HepG2 (cell line): ENCODE measurements around the gene FLAD1. TPM values are rescaled to one million over a fixed set of nuclear protein-coding genes. Genes with fewer than 3 reads are reported as not detected.

Experiments used
- BCL6 ChIP-seq: IDR thresholded peaks from 2 replicates; pipeline ENCODE4 v1.6.1; 2016; ENCODE audit warnings: missing genetic modification reagents, missing compliant biosample characterization
- CAMTA2 ChIP-seq: sonication (generic); formaldehyde crosslinking; IDR thresholded peaks from 2 replicates; pipeline ENCODE4 v1.4.0; 2020; ENCODE audit warnings: mild to moderate bottlenecking, missing genetic modification reagents, borderline replicate concordance
- CHCHD3 ChIP-seq: sonication (generic); formaldehyde crosslinking; IDR thresholded peaks from 2 replicates; pipeline ENCODE4 v1.8.0; 2022; ENCODE audit warnings: mild to moderate bottlenecking, missing genetic modification reagents, moderate library complexity
- E2F5 ChIP-seq: sonication (generic); formaldehyde crosslinking; conservative IDR thresholded peaks from 2 replicates; pipeline ENCODE4 v1.4.0; 2020; ENCODE audit warnings: missing genetic modification reagents
- EHMT2 ChIP-seq: fragments of 200-600 bp; sonication (generic); IDR thresholded peaks from 2 replicates; pipeline ENCODE4 v1.7.0; 2017; ENCODE audit warnings: antibody characterized with exemption, low read depth, low read length, borderline replicate concordance
- FOXA1 ChIP-seq, 2 experiments: fragments of 450-650 bp in 1 of 2; sonication (generic) in 1 of 2; formaldehyde crosslinking in 1 of 2; IDR thresholded peaks; 2 replicates each; pipeline versions ENCODE4 v1.4.0 to v1.6.1; 2016 to 2020; ENCODE audit warnings: missing genetic modification reagents in 1 of 2
- GTF3A ChIP-seq: sonication (generic); formaldehyde crosslinking; conservative IDR thresholded peaks from 2 replicates; pipeline ENCODE4 v1.4.0; 2020; ENCODE audit warnings: mild to moderate bottlenecking, missing genetic modification reagents
- IRF9 ChIP-seq: sonication (generic); formaldehyde crosslinking; IDR thresholded peaks from 2 replicates; pipeline ENCODE4 v1.8.0; 2022; ENCODE audit warnings: missing genetic modification reagents, mild to moderate bottlenecking, borderline replicate concordance
- KDM6A ChIP-seq: IDR thresholded peaks from 2 replicates; pipeline ENCODE4 v1.6.1; 2016; ENCODE audit warnings: low read depth
- MED8 ChIP-seq: sonication (generic); formaldehyde crosslinking; IDR thresholded peaks from 2 replicates; pipeline ENCODE4 v1.8.1; 2023; ENCODE audit warnings: mild to moderate bottlenecking, missing genetic modification reagents; ENCODE audit not compliant: insufficient replicate concordance
- NFATC3 ChIP-seq: sonication (generic); formaldehyde crosslinking; IDR thresholded peaks from 2 replicates; pipeline ENCODE4 v1.5.1; 2020; ENCODE audit warnings: mild to moderate bottlenecking, missing genetic modification reagents
- NFKB2 ChIP-seq: sonication (generic); formaldehyde crosslinking; IDR thresholded peaks from 2 replicates; pipeline ENCODE4 v1.4.0; 2020; ENCODE audit warnings: missing genetic modification reagents, borderline replicate concordance
- POLR2A ChIP-seq, 2 experiments: IDR thresholded peaks; 2 replicates each; pipeline ENCODE4 v1.6.1; 2011; ENCODE audit warnings: low read depth in 2 of 2, low read length in 2 of 2, mild to moderate bottlenecking in 1 of 2, moderate library complexity in 1 of 2; ENCODE audit not compliant: insufficient read depth in 1 of 2
- PPARG ChIP-seq: conservative IDR thresholded peaks from 2 replicates; pipeline ENCODE4 v1.6.1; 2016; ENCODE audit warnings: missing biosample characterization, missing genetic modification reagents
- SIN3B ChIP-seq: fragments of 150-350 bp; IDR thresholded peaks from 2 replicates; pipeline ENCODE4 v1.6.1; 2014; ENCODE audit warnings: low read length
- SMYD3 ChIP-seq: sonication (generic); formaldehyde crosslinking; IDR thresholded peaks from 2 replicates; pipeline ENCODE4 v1.8.1; 2023; ENCODE audit warnings: mild to moderate bottlenecking, missing genetic modification reagents
- SNAPC5 ChIP-seq: sonication (generic); formaldehyde crosslinking; IDR thresholded peaks from 2 replicates; pipeline ENCODE4 v1.8.1; 2023; ENCODE audit warnings: mild to moderate bottlenecking, missing genetic modification reagents, borderline replicate concordance
- SUZ12 ChIP-seq: fragments of 150-350 bp; IDR thresholded peaks from 2 replicates; pipeline ENCODE4 v1.6.1; 2014; ENCODE audit warnings: low read depth, low read length
- TOPORS ChIP-seq: sonication (generic); formaldehyde crosslinking; IDR thresholded peaks from 2 replicates; pipeline ENCODE4 v1.8.0; 2023; ENCODE audit warnings: mild to moderate bottlenecking, missing genetic modification reagents
- U2AF1 ChIP-seq: fragments of 200-400 bp; formaldehyde crosslinking; optimal IDR thresholded peaks from 2 replicates; pipeline ENCODE3; 2017; ENCODE audit warnings: mild to moderate bottlenecking, low read depth, low read length
- ZBTB25 ChIP-seq: IDR thresholded peaks from 2 replicates; pipeline ENCODE4 v1.6.1; 2018; ENCODE audit warnings: missing genetic modification reagents
- ZNF326 ChIP-seq: sonication (generic); formaldehyde crosslinking; IDR thresholded peaks from 2 replicates; pipeline ENCODE4 v1.4.0; 2020; ENCODE audit warnings: missing genetic modification reagents, borderline replicate concordance
- ZNF430 ChIP-seq: sonication (generic); formaldehyde crosslinking; IDR thresholded peaks from 2 replicates; pipeline ENCODE4 v1.9.0; 2021; ENCODE audit warnings: mild to moderate bottlenecking, missing genetic modification reagents
- ZNF678 ChIP-seq: sonication (generic); formaldehyde crosslinking; IDR thresholded peaks from 2 replicates; pipeline ENCODE4 v1.4.0; 2020; ENCODE audit warnings: mild to moderate bottlenecking, missing genetic modification reagents
- ZNF816 ChIP-seq: sonication (generic); formaldehyde crosslinking; IDR thresholded peaks from 2 replicates; pipeline ENCODE4 v1.8.0; 2022; ENCODE audit warnings: missing genetic modification reagents, mild to moderate bottlenecking, borderline replicate concordance
- ZSCAN20 ChIP-seq: sonication (generic); formaldehyde crosslinking; IDR thresholded peaks from 2 replicates; pipeline ENCODE4 v1.4.0; 2020; ENCODE audit warnings: missing genetic modification reagents, mild to moderate bottlenecking, borderline replicate concordance
- polyA plus RNA-seq, 8 experiments: library from polyadenylated mRNA; depleted of rRNA in 3 of 8; stranded (reverse) in 7 of 8; unstranded in 1 of 8; fragments of >200 nt; fragmentation: Illumina TruSeq in 4 of 8; extraction: Trizol in 4 of 8; gene quantifications; 2 replicates each; pipeline versions ENCODE4 v1.2.1 to v1.2.3, GENCODE V29; 2011 to 2016; ENCODE audit warnings: low read depth in 4 of 8, missing spikeins in 1 of 8, mixed read lengths in 1 of 8; ENCODE audit not compliant: insufficient read depth in 1 of 8
- total RNA-seq, 5 experiments: library from RNA; depleted of rRNA; stranded (reverse); fragments of >200 nt; fragmentation: Illumina TruSeq; extraction: Trizol; gene quantifications; 2 replicates each; pipeline ENCODE4 v1.2.3, GENCODE V29; 2016; ENCODE audit warnings: low read depth in 1 of 5

Gene FLAD1
- total and polyA plus RNA-seq, 2 of the 13 experiments (the other 11 are each of a cell fraction or from before 2014, with no cell fraction given): 25.9 to 32.8 TPM

- TF ChIP-seq ZSCAN20 (CRISPR knock-in tag): peak; percentile 89; the same call in 1 of the 2 replicates
- TF ChIP-seq ZNF816 (CRISPR knock-in tag): no peak; the same call in 1 of the 2 replicates
- TF ChIP-seq TOPORS: peak; percentile 60; the same call in 1 of the 2 replicates
- peak; percentile 78 for TF ChIP-seq ZNF430 (CRISPR knock-in tag)
- no peak for TF ChIP-seq PPARG (CRISPR knock-in tag)
- no peak for TF ChIP-seq E2F5 (CRISPR knock-in tag)
- TF ChIP-seq MED8 (CRISPR knock-in tag): no peak
- TF ChIP-seq NFATC3: no peak
- no peak for TF ChIP-seq CHCHD3 (CRISPR knock-in tag)
- TF ChIP-seq NFKB2 (CRISPR knock-in tag): peak; percentile 25; the same call in 1 of the 2 replicates
- peak; percentile 76 for TF ChIP-seq U2AF1
- TF ChIP-seq GTF3A (CRISPR knock-in tag): no peak
- peak; percentile 24; the same call in 1 of the 2 replicates for TF ChIP-seq BCL6 (CRISPR knock-in tag)
- TF ChIP-seq SNAPC5 (CRISPR knock-in tag): peak; percentile 24; the same call in 1 of the 2 replicates
- peak; percentile 70; the same call in 1 of the 2 replicates for TF ChIP-seq IRF9 (CRISPR knock-in tag)
- no peak for TF ChIP-seq SIN3B
- no peak for TF ChIP-seq ZNF326 (CRISPR knock-in tag)
- 0 out of 2 replicates have a peak, but pooled peaks have one; percentile 12 for TF ChIP-seq CAMTA2 (CRISPR knock-in tag)
- no peak for TF ChIP-seq FOXA1 (IDR thresholded peaks at IDR 0.05)
- no peak for TF ChIP-seq FOXA1 (CRISPR knock-in tag; IDR thresholded peaks at IDR 0.05)
- TF ChIP-seq EHMT2: no peak
- peak; percentile 72 to 84 for TF ChIP-seq POLR2A (IDR thresholded peaks at IDR 0.05; ENCODE audit: insufficient read depth in 1 of 2, low read depth in 2 of 2, low read length in 2 of 2)
- no peak for TF ChIP-seq KDM6A (CRISPR knock-in tag)
- no peak for TF ChIP-seq SUZ12
- no peak for TF ChIP-seq SMYD3 (CRISPR knock-in tag)
- 0 out of 2 replicates have a peak, but pooled peaks have one; percentile 25 for TF ChIP-seq ZNF678 (CRISPR knock-in tag)
- peak; percentile 80 for TF ChIP-seq ZBTB25 (CRISPR knock-in tag)
Observed at GRCh38 chr1:154961207-154962155, 21.7 kb upstream of the FLAD1 start, which contains the start of gene PYGO2 (continued).
